ENCODE results near the gene NAP1L4. TPM values are rescaled to one million over a fixed set of nuclear protein-coding genes. Genes with fewer than 3 reads are reported as not detected.

The NAP1L4 gene
- total RNA-seq, 1 experiment from 2014 or later: 144 TPM

- Histone ChIP-seq H2AFZ (ENCODE audit: low read depth, low read length, poor library complexity, severe bottlenecking) (no peak overlapping the region), H3K79me2 (ENCODE audit: insufficient read depth, low read length) (peaks cover 78% of the 10 kb centered on the region), H4K20me1 (ENCODE audit: insufficient read depth) (peaks cover 20% of the 10 kb centered on the region), H3K9me2 (ENCODE audit: insufficient read depth) (no peaks in the 10 kb centered on the region), H3K4me1 (ENCODE audit: control insufficient read depth in 1 of 2, insufficient read depth in 2 of 2, low read length in 2 of 2) (peaks cover 15 to 30% of the 10 kb centered on the region in 2 experiments; a peak in 3 of 4 replicates), H3K4me2 (ENCODE audit: low read length) (peak overlapping the region; percentile 86), H3K9me3 (ENCODE audit: control insufficient read depth in 1 of 2, insufficient read depth in 1 of 2, low read depth in 1 of 2, low read length in 2 of 2) (no peaks in the 10 kb centered on the region), H3K4me3 (replicated peaks in 1 of 2; ENCODE audit: low read depth in 1 of 2, low read length in 2 of 2) (no peak overlapping the region), H3K36me3 (ENCODE audit: control insufficient read depth in 1 of 2, insufficient read depth in 2 of 2, low read length in 2 of 2) (peaks cover 0 to 7% of the 10 kb centered on the region in 2 experiments; a peak in 1 of 4 replicates), H3K27ac (ENCODE audit: low read depth, low read length) (no peak overlapping the region), H3K27me3 (ENCODE audit: insufficient read depth, low read length) (no peaks in the 10 kb centered on the region), H3K9ac (ENCODE audit: low read length) (no peak overlapping the region)
- ChIA-PET POLR2A (interaction anchor here (0.7 kb wide), 1 partner anchor 8 kb away, joined by 4 read pairs; no protein-coding TSS in a partner anchor), CTCF (interaction anchor here (1.0 kb wide), 1 partner anchor 102 kb away, joined by 3 read pairs; no protein-coding TSS in a partner anchor), RAD21 (ENCODE audit: low non-redundant PET in 1 of 2, low total read pairs in 2 of 2, uncharacterized antibody in 2 of 2, unreplicated experiment in 2 of 2) (no interaction called here)
- BruUV-seq (replicated peaks): no TSS peak
- DNase-seq (ENCODE audit: low read depth, low spot score): no peak
- no peak for ATAC-seq
- TF ChIP-seq SRF (IDR thresholded peaks at IDR 0.05; ENCODE audit: low read depth): no peak
- no peak for TF ChIP-seq ELF1 (IDR thresholded peaks at IDR 0.05; ENCODE audit: borderline replicate concordance, low read depth)
- no peak for TF ChIP-seq FOSL1 (IDR thresholded peaks at IDR 0.05; ENCODE audit: low read depth)
- TF ChIP-seq EZH2 (IDR thresholded peaks at IDR 0.05): no peak
- TF ChIP-seq REST (IDR thresholded peaks at IDR 0.05; ENCODE audit: low read depth): no peak
- TF ChIP-seq, protein P1, sequence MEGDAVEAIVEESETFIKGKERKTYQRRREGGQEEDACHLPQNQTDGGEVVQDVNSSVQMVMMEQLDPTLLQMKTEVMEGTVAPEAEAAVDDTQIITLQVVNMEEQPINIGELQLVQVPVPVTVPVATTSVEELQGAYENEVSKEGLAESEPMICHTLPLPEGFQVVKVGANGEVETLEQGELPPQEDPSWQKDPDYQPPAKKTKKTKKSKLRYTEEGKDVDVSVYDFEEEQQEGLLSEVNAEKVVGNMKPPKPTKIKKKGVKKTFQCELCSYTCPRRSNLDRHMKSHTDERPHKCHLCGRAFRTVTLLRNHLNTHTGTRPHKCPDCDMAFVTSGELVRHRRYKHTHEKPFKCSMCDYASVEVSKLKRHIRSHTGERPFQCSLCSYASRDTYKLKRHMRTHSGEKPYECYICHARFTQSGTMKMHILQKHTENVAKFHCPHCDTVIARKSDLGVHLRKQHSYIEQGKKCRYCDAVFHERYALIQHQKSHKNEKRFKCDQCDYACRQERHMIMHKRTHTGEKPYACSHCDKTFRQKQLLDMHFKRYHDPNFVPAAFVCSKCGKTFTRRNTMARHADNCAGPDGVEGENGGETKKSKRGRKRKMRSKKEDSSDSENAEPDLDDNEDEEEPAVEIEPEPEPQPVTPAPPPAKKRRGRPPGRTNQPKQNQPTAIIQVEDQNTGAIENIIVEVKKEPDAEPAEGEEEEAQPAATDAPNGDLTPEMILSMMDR (IDR thresholded peaks at IDR 0.05 in 2 of 3, conservative IDR thresholded peaks at IDR 0.05 in 1 of 3; ENCODE audit: borderline replicate concordance in 1 of 3, insufficient read depth in 1 of 3, low read depth in 2 of 3, low read length in 2 of 3): no peak
- TF ChIP-seq CEBPB (IDR thresholded peaks at IDR 0.05; ENCODE audit: low read depth): no peak
- no peak for TF ChIP-seq TCF7L2 (IDR thresholded peaks at IDR 0.05; ENCODE audit: borderline replicate concordance, extremely low read depth, insufficient read depth, insufficient read length)
- TF ChIP-seq ZNF274 (IDR thresholded peaks at IDR 0.05; ENCODE audit: low read depth, low read length): no peak
- intact Hi-C loops (cut with micrococcal nuclease): no loop called here
Observed at GRCh38 chr11:2989006-2989405, 3.1 kb downstream of the NAP1L4 start.

All from HCT116 (cell line).